HCT116 (cell line): ENCODE data around the gene DIDO1. TPM values are rescaled to one million over a fixed set of nuclear protein-coding genes. Genes with fewer than 3 reads are reported as not detected.

Experiments
- ATAC-seq: fragments of 200-7000 bp; cut with Tn5 transposase; 2 replicates; pipeline ENCODE4 v1.9.1; 2020; ENCODE audit warnings: mild to moderate bottlenecking, moderate library complexity
- BruUV-seq: library from RNA; stranded (reverse); fragments of 400-500 nt; replicated peaks from 2 replicates; lab custom pipeline; 2021; lab: Mats Ljungman, UMichigan
- CTCF ChIA-PET: fragments of 300-600 bp; sonication (Branson Sonifier 250); formaldehyde crosslinking; loops from one replicate; lab custom pipeline; 2021; ENCODE audit warnings: antibody characterized with exemption; lab: Charles Lee
- POLR2A ChIA-PET: fragments of 300-600, 350-600 bp; sonication (Branson Sonifier 250); formaldehyde crosslinking; loops from one replicate; lab custom pipeline; 2021; ENCODE audit warnings: antibody characterized with exemption; lab: Charles Lee
- RAD21 ChIA-PET, 2 experiments: fragments of 300-600 bp; sonication (Branson Sonifier 250); formaldehyde crosslinking; loops; one replicate each; lab custom pipeline; 2023; ENCODE audit warnings: low total read pairs in 2 of 2; ENCODE audit not compliant: uncharacterized antibody in 2 of 2, unreplicated experiment in 2 of 2, low non-redundant PET in 1 of 2; lab: Charles Lee
- DNase-seq: peaks from one replicate; pipeline ENCODE4 v3.0.0-alpha.2; 2010; ENCODE audit warnings: low read depth, low spot score
- H2AFZ ChIP-seq: fragments of 200-600 bp; shearing (Covaris generic), sonication (generic); 2 replicates; pipeline ENCODE4 v1.6.1; 2017; ENCODE audit warnings: low read depth, mixed run types, mixed read lengths, antibody characterized with exemption, low read length; ENCODE audit not compliant: poor library complexity, severe bottlenecking
- H3K27ac ChIP-seq: 2 replicates; pipeline ENCODE4 v1.5.1; 2012; ENCODE audit warnings: low read depth, low read length
- H3K27me3 ChIP-seq: fragments of 200-600 bp; sonication (generic); 2 replicates; pipeline ENCODE4 v1.6.1; 2016; ENCODE audit warnings: mixed run types, low read length, mixed read lengths; ENCODE audit not compliant: insufficient read depth
- H3K36me3 ChIP-seq, 2 experiments: fragments of 200-500 bp in 1 of 2; fragments of 200-600 bp in 1 of 2; sonication (Bioruptor generic) in 1 of 2; sonication (generic) in 1 of 2; 2 replicates each; pipeline versions ENCODE4 v1.5.1 to v1.6.1; 2014 to 2016; ENCODE audit warnings: low read length in 2 of 2, inconsistent platforms in 1 of 2, mixed read lengths in 1 of 2, mixed run types in 1 of 2; ENCODE audit not compliant: insufficient read depth in 2 of 2, control insufficient read depth in 1 of 2
- H3K4me1 ChIP-seq, 2 experiments: fragments of 200-600 bp in 1 of 2; sonication (generic) in 1 of 2; 2 replicates each; pipeline versions ENCODE4 v1.5.1 to v1.6.1; 2012 to 2017; ENCODE audit warnings: low read length in 2 of 2, inconsistent platforms in 1 of 2, mild to moderate bottlenecking in 1 of 2, mixed read lengths in 1 of 2, mixed run types in 1 of 2, moderate library complexity in 1 of 2; ENCODE audit not compliant: insufficient read depth in 2 of 2, control insufficient read depth in 1 of 2
- H3K4me2 ChIP-seq: fragments of 200-600 bp; sonication (generic); 2 replicates; pipeline ENCODE4 v1.6.1; 2017; ENCODE audit warnings: mixed run types, low read length, mixed read lengths
- H3K4me3 ChIP-seq, 2 experiments: fragments of 200-600 bp in 1 of 2; sonication (generic) in 1 of 2; replicated peaks in 1 of 2; 2 replicates each; pipeline ENCODE4 v1.5.1; 2011 to 2016; ENCODE audit warnings: low read length in 2 of 2, control low read depth in 1 of 2, low read depth in 1 of 2, mild to moderate bottlenecking in 1 of 2, mixed read lengths in 1 of 2, mixed run types in 1 of 2
- H3K79me2 ChIP-seq: fragments of 200-600 bp; sonication (generic); 2 replicates; pipeline ENCODE4 v1.6.1; 2017; ENCODE audit warnings: mild to moderate bottlenecking, mixed run types, low read length, moderate library complexity, mixed read lengths; ENCODE audit not compliant: insufficient read depth
- H3K9ac ChIP-seq: fragments of 200-600 bp; sonication (generic); 2 replicates; pipeline ENCODE4 v1.6.1; 2016; ENCODE audit warnings: low read length, mixed read lengths
- H3K9me2 ChIP-seq: fragments of 200-600 bp; sonication (generic), shearing (Covaris generic); 2 replicates; pipeline ENCODE4 v1.6.1; 2017; ENCODE audit warnings: mixed run types, mild to moderate bottlenecking, moderate library complexity; ENCODE audit not compliant: insufficient read depth
- H3K9me3 ChIP-seq, 2 experiments: fragments of 200-500 bp in 1 of 2; fragments of 200-600 bp in 1 of 2; sonication (Bioruptor generic) in 1 of 2; sonication (generic) in 1 of 2; 2 replicates each; pipeline ENCODE4 v1.6.1; 2014 to 2017; ENCODE audit warnings: low read length in 2 of 2, mixed read lengths in 2 of 2, inconsistent platforms in 1 of 2, low read depth in 1 of 2, mild to moderate bottlenecking in 1 of 2, mixed run types in 1 of 2, moderate library complexity in 1 of 2; ENCODE audit not compliant: control insufficient read depth in 1 of 2, insufficient read depth in 1 of 2
- H4K20me1 ChIP-seq: fragments of 200-600 bp; sonication (generic), shearing (Covaris generic); 2 replicates; pipeline ENCODE4 v1.6.1; 2017; ENCODE audit warnings: mixed run types, mild to moderate bottlenecking, moderate library complexity; ENCODE audit not compliant: insufficient read depth
- CEBPB ChIP-seq: IDR thresholded peaks from 2 replicates; pipeline ENCODE4 v1.6.1; 2012; ENCODE audit warnings: low read depth
- EGR1 ChIP-seq: IDR thresholded peaks from 2 replicates; pipeline ENCODE4 v1.6.1; 2012; ENCODE audit warnings: low read depth
- EZH2 ChIP-seq: fragments of 200-600 bp; sonication (generic); IDR thresholded peaks from 2 replicates; pipeline ENCODE4 v1.6.1; 2017; ENCODE audit warnings: antibody characterized with exemption, mixed run types
- EZH2phosphoT487 ChIP-seq: fragments of 200-600 bp; IDR thresholded peaks from 2 replicates; pipeline ENCODE4 v1.6.1; 2018; ENCODE audit warnings: antibody characterized with exemption, borderline replicate concordance
- FOSL1 ChIP-seq: IDR thresholded peaks from 2 replicates; pipeline ENCODE4 v1.6.1; 2012; ENCODE audit warnings: low read depth
- POLR2A ChIP-seq: IDR thresholded peaks from 2 replicates; pipeline ENCODE4 v1.7.0; 2011; ENCODE audit warnings: borderline replicate concordance; ENCODE audit not compliant: insufficient read depth, insufficient read length; ENCODE audit errors: extremely low read depth
- POLR2AphosphoS5 ChIP-seq: IDR thresholded peaks from 2 replicates; pipeline ENCODE4 v1.6.1; 2011; ENCODE audit warnings: mild to moderate bottlenecking, low read depth, low read length, moderate library complexity
- RAD21 ChIP-seq: IDR thresholded peaks from 2 replicates; pipeline ENCODE4 v1.6.1; 2012; ENCODE audit warnings: low read depth, mild to moderate bottlenecking
- SP1 ChIP-seq: IDR thresholded peaks from 2 replicates; pipeline ENCODE4 v1.6.1; 2012; ENCODE audit warnings: low read depth
- SRF ChIP-seq: IDR thresholded peaks from 2 replicates; pipeline ENCODE4 v1.6.1; 2012; ENCODE audit warnings: low read depth
- TCF7L2 ChIP-seq: IDR thresholded peaks from 2 replicates; pipeline ENCODE4 v1.7.0; 2011; ENCODE audit warnings: borderline replicate concordance, inconsistent platforms; ENCODE audit not compliant: insufficient read depth, insufficient read length; ENCODE audit errors: extremely low read depth
- YY1 ChIP-seq: IDR thresholded peaks from 2 replicates; pipeline ENCODE4 v1.6.1; 2011; ENCODE audit warnings: low read length, low read depth, moderate library complexity, mild to moderate bottlenecking; ENCODE audit not compliant: insufficient replicate concordance; ENCODE audit errors: extremely low read depth
- ZBTB33 ChIP-seq: IDR thresholded peaks from 2 replicates; pipeline ENCODE4 v1.6.1; 2011; ENCODE audit warnings: mild to moderate bottlenecking, low read length, moderate library complexity; ENCODE audit not compliant: insufficient replicate concordance; ENCODE audit errors: extremely low read depth
- ZFX ChIP-seq: fragments of 450-650 bp; IDR thresholded peaks from 2 replicates; pipeline ENCODE4 v1.6.1; 2017
- ZNF274 ChIP-seq: fragments of 200-500 bp; sonication (Bioruptor generic); IDR thresholded peaks from 2 replicates; pipeline ENCODE4 v1.6.1; 2014; ENCODE audit warnings: mild to moderate bottlenecking, low read depth, low read length, inconsistent platforms
- intact Hi-C: fragments of 100-400 bp; cut with micrococcal nuclease; formaldehyde crosslinking; loops from 2 replicates; pipeline ENCODE4 v1.10.0; 2022
- total RNA-seq: library from RNA; stranded (reverse); gene quantifications from one replicate; pipeline ENCODE4 v1.2.1, GENCODE V29; 2021; ENCODE audit not compliant: unreplicated experiment
- TF ChIP-seq, protein P1 (sequence below): IDR thresholded peaks from 2 replicates; pipeline ENCODE4 v1.6.1; 2012
- TF ChIP-seq, protein P2 (sequence below): IDR thresholded peaks from 2 replicates; pipeline ENCODE4 v1.6.1; 2012; ENCODE audit warnings: low read depth

Gene DIDO1
- total RNA-seq, 1 experiment from 2014 or later = 41.4 TPM

- Histone ChIP-seq H3K9me3 (peaks cover 0 to 2% of the 10 kb centered on the region in 2 experiments; a peak in 1 of 4 replicates), H2AFZ (no peak overlapping the region), H3K4me1 (peaks cover 9 to 24% of the 10 kb centered on the region in 2 experiments), H3K4me2 (peak overlapping the region; percentile 99), H3K9me2 (no peaks in the 10 kb centered on the region), H3K79me2 (peaks cover 37% of the 10 kb centered on the region), H3K27me3 (no peaks in the 10 kb centered on the region), H3K9ac (peak overlapping the region; percentile 81), H3K36me3 (peaks cover 0 to 14% of the 10 kb centered on the region in 2 experiments; a peak in 2 of 4 replicates), H3K27ac (peak overlapping the region; percentile 53; the same call in 1 of the 2 replicates), H4K20me1 (no peaks in the 10 kb centered on the region), H3K4me3 (peak overlapping the region; percentile 62 to 77)
- intact Hi-C loops = no loop called here
- no peak for ATAC-seq
- TF ChIP-seq YY1 = no peak
- no peak for TF ChIP-seq TCF7L2
- no peak for TF ChIP-seq SP1
- TF ChIP-seq, protein P1, sequence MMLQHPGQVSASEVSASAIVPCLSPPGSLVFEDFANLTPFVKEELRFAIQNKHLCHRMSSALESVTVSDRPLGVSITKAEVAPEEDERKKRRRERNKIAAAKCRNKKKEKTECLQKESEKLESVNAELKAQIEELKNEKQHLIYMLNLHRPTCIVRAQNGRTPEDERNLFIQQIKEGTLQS = no peak
- no peak for TF ChIP-seq EGR1
- no peak for TF ChIP-seq FOSL1
- TF ChIP-seq EZH2phosphoT487 = no peak
- no peak for TF ChIP-seq EZH2
- no peak for TF ChIP-seq CEBPB
- TF ChIP-seq SRF = no peak
- no peak for TF ChIP-seq POLR2AphosphoS5
- no peak for TF ChIP-seq ZNF274
- TF ChIP-seq POLR2A = no peak
- TF ChIP-seq ZBTB33 = no peak
- TF ChIP-seq, protein P2, sequence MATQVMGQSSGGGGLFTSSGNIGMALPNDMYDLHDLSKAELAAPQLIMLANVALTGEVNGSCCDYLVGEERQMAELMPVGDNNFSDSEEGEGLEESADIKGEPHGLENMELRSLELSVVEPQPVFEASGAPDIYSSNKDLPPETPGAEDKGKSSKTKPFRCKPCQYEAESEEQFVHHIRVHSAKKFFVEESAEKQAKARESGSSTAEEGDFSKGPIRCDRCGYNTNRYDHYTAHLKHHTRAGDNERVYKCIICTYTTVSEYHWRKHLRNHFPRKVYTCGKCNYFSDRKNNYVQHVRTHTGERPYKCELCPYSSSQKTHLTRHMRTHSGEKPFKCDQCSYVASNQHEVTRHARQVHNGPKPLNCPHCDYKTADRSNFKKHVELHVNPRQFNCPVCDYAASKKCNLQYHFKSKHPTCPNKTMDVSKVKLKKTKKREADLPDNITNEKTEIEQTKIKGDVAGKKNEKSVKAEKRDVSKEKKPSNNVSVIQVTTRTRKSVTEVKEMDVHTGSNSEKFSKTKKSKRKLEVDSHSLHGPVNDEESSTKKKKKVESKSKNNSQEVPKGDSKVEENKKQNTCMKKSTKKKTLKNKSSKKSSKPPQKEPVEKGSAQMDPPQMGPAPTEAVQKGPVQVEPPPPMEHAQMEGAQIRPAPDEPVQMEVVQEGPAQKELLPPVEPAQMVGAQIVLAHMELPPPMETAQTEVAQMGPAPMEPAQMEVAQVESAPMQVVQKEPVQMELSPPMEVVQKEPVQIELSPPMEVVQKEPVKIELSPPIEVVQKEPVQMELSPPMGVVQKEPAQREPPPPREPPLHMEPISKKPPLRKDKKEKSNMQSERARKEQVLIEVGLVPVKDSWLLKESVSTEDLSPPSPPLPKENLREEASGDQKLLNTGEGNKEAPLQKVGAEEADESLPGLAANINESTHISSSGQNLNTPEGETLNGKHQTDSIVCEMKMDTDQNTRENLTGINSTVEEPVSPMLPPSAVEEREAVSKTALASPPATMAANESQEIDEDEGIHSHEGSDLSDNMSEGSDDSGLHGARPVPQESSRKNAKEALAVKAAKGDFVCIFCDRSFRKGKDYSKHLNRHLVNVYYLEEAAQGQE = no peak
- no peak for TF ChIP-seq RAD21
- TF ChIP-seq ZFX = no peak
- no peak for DNase-seq
- CTCF ChIA-PET = interaction anchor here (0.9 kb wide), 1 partner anchor 18 kb away, joined by 3 read pairs; no protein-coding TSS in a partner anchor
- BruUV-seq = no TSS peak
- POLR2A ChIA-PET = no interaction called here
- RAD21 ChIA-PET = no interaction called here
These were observed 27.8 kb upstream of the DIDO1 start for GRCh38 chr20:62953839-62954703.
